Astrocyte (in vitro differentiated cells and primary cell): ENCODE measurements around the gene REPIN1. TPM values are rescaled to one million over a fixed set of nuclear protein-coding genes. Genes with fewer than 3 reads are reported as not detected.

Experiments
- DNase-seq: peaks from one replicate; pipeline ENCODE4 v3.0.0-alpha.2; 2010; ENCODE audit warnings: low read depth
- FAIRE-seq: peaks from 2 replicates; lab custom pipeline; 2011; peaks lifted over from hg19 to GRCh38; lab: Jason Lieb, UNC
- H2AFZ ChIP-seq: 2 replicates; pipeline ENCODE4 v1.6.0; 2012; ENCODE audit warnings: low read depth, low read length, inconsistent platforms
- H3K27ac ChIP-seq: 2 replicates; pipeline ENCODE4 v1.5.1; 2011; ENCODE audit warnings: low read depth, low read length, inconsistent platforms
- H3K27me3 ChIP-seq: 2 replicates; pipeline ENCODE4 v1.6.0; 2011; ENCODE audit warnings: low read length, inconsistent platforms; ENCODE audit not compliant: insufficient read depth
- H3K36me3 ChIP-seq: 2 replicates; pipeline ENCODE4 v1.5.1; 2011; ENCODE audit warnings: low read length, inconsistent platforms; ENCODE audit not compliant: insufficient read depth
- H3K4me1 ChIP-seq: 2 replicates; pipeline ENCODE4 v1.5.1; 2011; ENCODE audit warnings: low read length, inconsistent platforms; ENCODE audit not compliant: insufficient read depth
- H3K4me2 ChIP-seq: 2 replicates; pipeline ENCODE4 v1.6.0; 2012; ENCODE audit warnings: low read length, inconsistent platforms
- H3K4me3 ChIP-seq: 2 replicates; pipeline ENCODE4 v1.5.1; 2011; ENCODE audit warnings: low read depth, mild to moderate bottlenecking, low read length, inconsistent platforms; ENCODE audit not compliant: insufficient read depth
- H3K79me2 ChIP-seq: 2 replicates; pipeline ENCODE4 v1.6.0; 2012; ENCODE audit warnings: mild to moderate bottlenecking, low read length, inconsistent platforms; ENCODE audit not compliant: insufficient read depth
- H3K9ac ChIP-seq: 2 replicates; pipeline ENCODE4 v1.6.0; 2012; ENCODE audit warnings: mild to moderate bottlenecking, low read length, inconsistent platforms
- H3K9me3 ChIP-seq: 2 replicates; pipeline ENCODE4 v1.5.1; 2012; ENCODE audit warnings: low read depth, mild to moderate bottlenecking, low read length, inconsistent platforms; ENCODE audit not compliant: insufficient read depth
- H4K20me1 ChIP-seq: 2 replicates; pipeline ENCODE4 v1.6.0; 2012; ENCODE audit warnings: low read length, inconsistent platforms; ENCODE audit not compliant: insufficient read depth
- H3K27ac Mint-ChIP-seq: one replicate; pipeline ENCODE4 v1.8.0; 2021; ENCODE audit warnings: mild to moderate bottlenecking, mixed read lengths; ENCODE audit not compliant: unreplicated experiment
- H3K27me3 Mint-ChIP-seq: one replicate; pipeline ENCODE4 v1.8.0; 2021; ENCODE audit warnings: low read depth, mixed read lengths; ENCODE audit not compliant: unreplicated experiment
- H3K36me3 Mint-ChIP-seq: one replicate; pipeline ENCODE4 v1.8.0; 2021; ENCODE audit warnings: low read depth, mixed read lengths; ENCODE audit not compliant: unreplicated experiment
- H3K4me1 Mint-ChIP-seq: one replicate; pipeline ENCODE4 v1.8.0; 2021; ENCODE audit warnings: low read depth, mixed read lengths; ENCODE audit not compliant: unreplicated experiment
- H3K4me3 Mint-ChIP-seq: one replicate; pipeline ENCODE4 v1.8.0; 2021; ENCODE audit warnings: mild to moderate bottlenecking, moderate library complexity, mixed read lengths; ENCODE audit not compliant: unreplicated experiment
- H3K9me3 Mint-ChIP-seq: one replicate; pipeline ENCODE4 v1.8.0; 2021; ENCODE audit warnings: mild to moderate bottlenecking, mixed read lengths; ENCODE audit not compliant: unreplicated experiment
- CTCF ChIP-seq: IDR thresholded peaks from 2 replicates; pipeline ENCODE4 v1.5.1; 2011; ENCODE audit warnings: low read depth, mild to moderate bottlenecking, inconsistent platforms, low read length, moderate library complexity; ENCODE audit not compliant: insufficient read depth
- EZH2 ChIP-seq: IDR thresholded peaks from 2 replicates; pipeline ENCODE4 v1.6.1; 2012; ENCODE audit warnings: mild to moderate bottlenecking, low read length, inconsistent platforms; ENCODE audit not compliant: insufficient read depth
- total RNA-seq: library from RNA; stranded (reverse); gene quantifications from 2 replicates; pipeline ENCODE4 v1.2.1, GENCODE V29; 2021

The REPIN1 gene
- total RNA-seq, 1 donor from 2014 or later = 95.3 TPM

GRCh38 chr7:150329331-150330120 lies 39.1 kb upstream of the REPIN1 start:
- Histone ChIP-seq H3K4me3 (no peak overlapping the region), H2AFZ (no peak overlapping the region), H4K20me1 (no peaks in the 10 kb centered on the region), H3K27me3 (no peaks in the 10 kb centered on the region), H3K4me2 (no peak overlapping the region), H3K79me2 (no peaks in the 10 kb centered on the region), H3K9me3 (no peaks in the 10 kb centered on the region), H3K4me1 (no peaks in the 10 kb centered on the region), H3K9ac (no peak overlapping the region), H3K36me3 (no peaks in the 10 kb centered on the region), H3K27ac (no peak overlapping the region)
- Mint-ChIP-seq H3K4me1 (peaks cover 15% of the 10 kb centered on the region), H3K4me3 (no peak overlapping the region), H3K27ac (peak overlapping the region; percentile 2), H3K36me3 (peaks cover 5% of the 10 kb centered on the region), H3K9me3 (peaks cover 2% of the 10 kb centered on the region), H3K27me3 (peaks cover 4% of the 10 kb centered on the region)
- no peak for DNase-seq
- TF ChIP-seq EZH2 = no peak
- no peak for TF ChIP-seq CTCF
- FAIRE-seq = no peak

GRCh38 chr7:150330211-150330885 lies 38.3 kb upstream of the REPIN1 start:
- peaks cover 7% of the 10 kb centered on the region for H3K4me1 Mint-ChIP-seq
- peaks cover 4% of the 10 kb centered on the region for H3K27me3 Mint-ChIP-seq
- no peaks in the 10 kb centered on the region for H3K27me3 ChIP-seq
- H3K9me3 Mint-ChIP-seq = no peaks in the 10 kb centered on the region
- TF ChIP-seq EZH2 (no peak), CTCF (no peak)
- DNase-seq (no peak), FAIRE-seq (no peak)
- H3K79me2 ChIP-seq = no peaks in the 10 kb centered on the region
- no peak overlapping the region for H3K4me2 ChIP-seq
- peaks cover 4% of the 10 kb centered on the region for H3K36me3 Mint-ChIP-seq
- no peaks in the 10 kb centered on the region for H3K4me1 ChIP-seq
- no peak overlapping the region for H3K4me3 Mint-ChIP-seq
- no peak overlapping the region for H2AFZ ChIP-seq
- no peak overlapping the region for H3K27ac Mint-ChIP-seq
- H3K36me3 ChIP-seq = no peaks in the 10 kb centered on the region
- no peaks in the 10 kb centered on the region for H3K9me3 ChIP-seq
- no peaks in the 10 kb centered on the region for H4K20me1 ChIP-seq
- no peak overlapping the region for H3K9ac ChIP-seq
- H3K4me3 ChIP-seq = no peak overlapping the region
- no peak overlapping the region for H3K27ac ChIP-seq
